NCI-H2107 treated with DMSO at 0.1 percent for 48 hours (cell line): ENCODE data around the gene LASP1.
"Not testable (repeated sequence)": the region's sequence is repeated elsewhere in the genome, so short reads cannot be mapped to it uniquely, and the experiment has no call there.

Experiments used
- DNase-seq: peaks from one replicate; lab custom pipeline; 2025; ENCODE audit not compliant: unreplicated experiment; lab: John Stamatoyannopoulos, UW

Gene LASP1

DNA sequence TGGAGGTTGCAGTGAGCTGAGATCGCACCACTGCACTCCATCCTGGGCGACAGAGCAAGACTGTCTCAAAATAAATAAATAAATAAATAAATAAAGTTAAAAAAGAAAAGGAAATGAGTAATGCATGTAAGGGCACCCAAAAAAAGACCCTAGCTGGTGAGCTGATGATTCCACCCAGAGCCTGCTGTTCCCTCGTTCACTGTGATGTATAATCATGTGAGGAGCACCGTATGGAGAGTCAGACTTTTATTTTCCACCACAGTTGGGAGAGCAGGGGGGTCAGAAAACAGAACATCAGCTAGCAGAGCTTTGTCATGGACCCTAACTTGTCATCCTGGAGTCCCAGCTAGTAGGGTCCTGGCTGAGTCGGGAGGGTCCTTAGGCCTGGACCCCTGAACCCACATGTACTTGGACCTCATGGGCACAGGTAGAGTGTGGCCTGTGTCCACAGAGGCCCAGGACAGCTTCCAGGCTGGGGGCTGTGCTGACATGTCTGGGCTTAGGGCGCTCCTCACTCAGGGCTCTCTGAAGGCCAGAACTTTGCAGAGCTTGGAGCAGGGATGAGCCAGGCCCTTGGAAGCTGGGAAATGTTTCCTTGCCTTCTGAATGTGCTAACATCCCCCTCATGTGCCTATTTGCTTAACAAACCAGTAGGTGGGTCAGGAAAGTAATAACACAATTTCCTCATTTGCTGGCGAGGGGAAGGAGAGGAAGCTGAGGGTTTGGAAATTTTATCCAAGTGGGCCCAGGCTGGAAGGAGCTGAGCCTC lies 36.8 kb downstream of the LASP1 start:
- DNase-seq: no peak

DNA sequence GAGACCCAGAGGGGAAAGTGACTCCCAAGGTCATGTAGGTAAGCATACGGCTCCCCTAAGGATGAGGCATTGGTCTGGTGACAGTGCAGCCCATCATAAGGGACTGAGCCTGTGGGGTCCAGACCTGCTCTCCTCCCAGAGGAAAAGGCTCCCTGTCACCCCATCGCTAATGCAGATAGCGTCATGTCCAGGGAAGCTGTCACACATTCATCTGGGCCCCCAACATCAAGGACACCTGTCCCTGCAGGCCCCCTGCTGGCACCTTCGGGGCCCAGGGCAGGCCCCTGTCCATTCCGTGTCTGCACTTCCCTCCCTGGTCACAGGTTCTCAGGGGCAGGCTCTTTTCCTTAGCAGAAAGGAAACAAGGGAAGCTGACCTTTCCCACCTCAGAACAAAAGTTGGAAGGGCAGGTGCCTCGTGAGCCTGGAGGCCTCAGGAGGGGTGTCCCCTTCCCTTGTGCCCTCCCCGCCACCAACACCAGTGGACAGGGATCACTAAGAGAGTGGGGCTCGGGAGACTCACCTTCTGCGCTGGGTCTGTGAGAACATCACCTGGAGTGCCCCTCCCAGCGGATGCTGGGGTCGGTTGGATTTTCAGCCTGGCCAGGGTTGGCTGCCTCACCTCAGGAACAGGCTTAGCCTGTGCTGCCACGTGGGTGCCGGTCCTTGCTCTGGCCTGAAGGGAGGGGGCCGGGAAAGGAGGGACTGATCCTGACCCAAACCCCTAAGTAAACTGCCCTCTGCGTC lies 38.2 kb downstream of the LASP1 start:
- no peak for DNase-seq

DNA sequence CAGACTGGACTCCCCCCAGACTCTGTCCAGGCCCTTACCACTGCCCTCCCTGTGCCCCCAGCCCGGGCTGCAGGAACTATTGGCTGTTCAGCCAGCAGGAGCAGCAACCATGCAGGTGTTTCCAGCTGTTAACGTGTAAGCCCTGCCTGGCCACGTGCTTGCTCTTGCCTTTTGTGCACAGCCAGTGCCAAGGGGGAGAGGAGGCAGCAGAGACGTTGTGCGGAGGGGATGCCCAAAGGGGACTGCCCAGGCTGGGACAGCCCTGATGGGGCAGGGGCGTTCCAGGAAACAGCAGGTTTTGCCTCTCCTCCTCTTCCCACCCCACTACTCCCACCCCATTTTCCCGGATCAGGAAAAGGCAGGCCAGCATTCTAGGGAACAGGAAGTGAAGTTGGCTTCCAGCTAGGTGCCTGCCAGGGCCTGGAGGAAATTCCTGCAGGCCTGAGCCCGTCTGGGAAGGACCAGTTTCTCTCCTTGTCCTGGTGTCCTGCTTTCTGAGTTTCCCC lies 38.9 kb downstream of the LASP1 start:
- DNase-seq: no peak

DNA sequence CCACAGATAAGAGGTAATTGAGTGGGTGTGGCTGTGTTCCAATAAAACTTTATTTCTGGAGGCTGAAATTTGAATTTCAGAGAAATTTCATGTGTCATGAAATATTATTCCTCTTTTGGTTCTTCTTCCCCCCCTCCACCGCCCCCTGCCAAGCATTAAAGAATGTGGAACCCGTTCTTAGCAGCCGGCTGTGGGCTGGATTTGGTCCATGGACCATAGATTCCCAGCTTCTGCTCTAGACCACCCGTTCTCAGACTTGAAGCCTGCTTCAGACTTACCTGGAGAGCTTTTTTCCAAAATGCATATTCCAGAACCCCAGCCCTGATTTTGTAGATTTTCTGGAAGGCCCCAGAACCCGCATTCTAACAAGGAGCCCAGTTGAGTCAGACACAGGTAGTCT lies 40.5 kb downstream of the LASP1 start:
- DNase-seq: no peak

DNA sequence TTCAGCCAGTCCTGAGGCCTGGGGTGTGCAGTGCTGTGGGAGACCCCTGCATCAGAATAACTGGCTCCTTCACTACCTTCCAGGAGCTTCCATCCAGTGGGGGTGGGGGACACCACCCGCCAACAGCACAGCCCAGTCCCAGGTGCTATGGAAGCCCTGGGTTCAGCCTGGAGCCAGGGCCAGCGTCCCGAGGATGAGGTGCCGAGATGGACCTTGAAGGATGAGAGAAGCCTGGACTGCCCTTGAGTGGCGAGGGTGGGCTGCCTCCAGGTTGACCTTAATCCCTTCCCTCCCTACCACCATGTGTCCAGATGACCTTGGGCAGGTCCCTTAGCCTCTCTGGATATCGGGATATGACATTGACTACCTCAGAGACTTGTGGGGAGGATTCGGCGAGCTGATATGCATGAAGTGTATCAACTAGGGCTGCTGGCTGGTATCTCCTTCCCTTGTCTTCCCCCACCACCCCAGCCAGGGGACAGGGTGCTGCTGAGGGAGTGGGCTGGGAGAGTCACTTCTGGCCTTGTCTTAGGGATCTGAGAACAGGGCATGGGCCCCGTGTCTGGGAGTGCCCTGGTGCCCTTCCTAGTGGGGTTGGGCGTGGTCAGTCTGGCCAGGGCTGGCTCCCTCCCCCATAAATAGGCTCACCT lies 41.3 kb downstream of the LASP1 start:
- no peak for DNase-seq

DNA sequence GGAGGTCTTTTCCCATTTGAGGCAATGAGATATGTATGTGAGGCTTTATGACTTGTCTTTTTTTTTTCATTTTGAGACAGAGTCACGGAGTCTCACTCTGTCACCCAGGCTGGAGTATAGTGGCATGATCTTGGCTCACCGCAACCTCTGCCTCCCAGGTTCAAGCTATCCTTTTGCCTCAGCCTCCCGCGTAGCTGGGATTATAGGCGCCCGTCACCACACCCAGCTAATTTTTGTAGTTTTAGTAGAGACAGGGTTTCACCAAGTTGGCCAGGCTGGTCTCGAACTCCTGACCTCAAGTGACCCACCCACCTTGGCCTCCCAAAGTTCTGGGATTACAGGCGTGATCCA lies 41.8 kb downstream of the LASP1 start:
- not testable (repeated sequence) for DNase-seq

DNA sequence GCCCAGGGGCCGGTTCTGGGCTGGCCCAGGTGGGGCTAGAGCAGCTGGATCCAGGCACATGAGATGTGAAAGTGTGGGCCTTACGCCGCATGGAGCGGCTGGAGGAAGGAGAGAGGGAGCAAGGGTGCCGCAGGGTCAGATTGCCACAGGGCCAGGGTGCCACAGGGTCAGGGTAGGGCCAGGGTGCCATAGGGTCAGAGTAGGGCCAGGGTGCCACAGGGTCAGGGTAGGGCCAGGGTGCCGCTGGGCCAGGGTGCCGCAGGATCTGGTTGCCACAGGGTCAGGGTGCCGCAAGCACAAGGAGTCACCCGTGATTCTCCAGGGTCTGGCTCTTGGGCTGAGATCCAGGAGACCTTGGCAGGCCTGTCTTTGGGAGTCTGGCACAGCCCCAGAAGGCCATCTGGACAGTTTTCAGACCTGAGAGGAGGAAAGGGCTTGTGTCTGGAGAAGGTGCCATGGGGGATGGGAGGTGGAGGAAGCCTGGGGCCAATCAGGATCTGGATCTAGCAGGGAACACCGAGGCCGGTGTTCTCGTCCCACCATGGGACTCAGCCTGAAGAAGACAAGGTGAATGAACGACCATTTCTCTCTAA lies 42.5 kb downstream of the LASP1 start:
- no peak for DNase-seq

DNA sequence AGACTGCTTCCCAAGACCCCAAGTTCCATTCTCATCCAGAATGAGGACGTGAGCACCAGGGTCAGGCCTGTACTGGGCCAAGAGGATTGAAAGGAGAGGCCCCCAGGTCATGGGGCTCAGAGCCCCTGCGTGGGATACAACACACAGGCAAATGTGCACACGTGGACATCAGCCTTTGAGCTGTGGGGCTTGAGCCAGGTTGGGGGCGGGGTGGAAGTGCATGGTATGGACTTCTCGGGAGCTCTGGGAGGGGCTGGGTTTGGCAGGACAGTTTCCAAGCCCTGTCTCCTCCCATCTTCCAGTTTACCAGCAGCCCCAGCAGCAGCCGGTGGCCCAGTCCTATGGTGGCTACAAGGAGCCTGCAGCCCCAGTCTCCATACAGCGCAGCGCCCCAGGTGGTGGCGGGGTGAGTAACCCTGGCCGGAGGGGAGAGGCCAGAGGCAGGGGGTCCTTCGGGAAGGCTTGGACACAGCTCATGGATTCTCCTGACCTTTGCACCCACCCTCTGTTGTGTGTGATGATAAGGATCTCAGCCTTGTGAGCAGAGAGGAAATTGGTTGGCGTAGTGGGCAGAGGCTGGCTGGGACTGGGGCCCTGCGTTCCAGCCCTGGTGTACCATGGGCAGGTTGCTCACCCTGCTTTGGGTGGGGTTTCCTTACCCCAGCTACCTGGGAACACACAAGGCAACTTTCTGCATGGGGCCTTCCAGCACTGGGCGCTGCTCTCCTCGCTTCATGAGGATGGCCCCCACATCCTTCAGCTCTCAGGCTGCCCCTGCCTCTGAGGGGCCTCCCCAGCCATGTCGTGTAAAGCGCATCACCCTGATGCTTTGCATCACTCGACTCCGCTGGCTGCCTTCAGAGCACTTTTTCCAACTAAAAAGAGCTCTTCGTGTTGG lies 45.1 kb downstream of the LASP1 start:
- no peak for DNase-seq

DNA sequence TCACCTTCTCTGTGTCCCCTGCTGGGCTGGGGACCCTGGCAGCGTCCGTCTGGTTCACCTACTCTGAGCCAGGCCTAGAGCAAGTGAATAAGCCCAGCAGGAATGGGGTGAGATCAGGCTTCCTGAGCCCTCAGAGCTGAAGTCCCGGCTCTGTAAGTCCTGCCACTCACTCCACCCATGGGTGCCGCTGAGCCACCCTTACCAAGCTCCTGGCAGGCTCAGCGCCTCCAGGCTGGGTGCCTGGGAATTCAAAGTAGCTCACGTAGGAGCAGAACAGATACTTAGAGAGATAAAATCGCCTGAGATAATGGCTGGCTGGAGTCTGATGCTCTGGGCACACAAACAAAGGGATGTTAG lies 45.8 kb downstream of the LASP1 start:
- DNase-seq: no peak

DNA sequence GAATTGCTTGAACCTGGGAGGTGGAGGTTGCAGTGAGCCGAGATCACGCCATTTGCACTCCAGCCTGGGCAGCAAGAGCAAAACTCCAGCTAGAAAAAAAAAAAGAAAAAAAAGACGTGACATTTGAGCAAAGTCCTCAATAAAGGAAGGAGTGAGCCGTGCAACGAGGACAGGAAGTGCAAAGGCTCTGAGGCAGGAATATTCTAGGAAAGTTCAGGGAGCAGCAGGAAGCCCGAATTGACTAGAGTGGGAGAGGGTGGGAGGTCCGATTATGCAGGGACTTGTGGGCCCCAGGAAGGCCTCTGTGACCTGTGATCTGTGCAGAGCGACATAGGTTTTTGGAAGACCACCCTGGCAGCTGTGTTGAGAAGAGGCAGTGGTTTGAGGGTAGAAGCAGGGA lies 46.9 kb downstream of the LASP1 start:
- no peak for DNase-seq

DNA sequence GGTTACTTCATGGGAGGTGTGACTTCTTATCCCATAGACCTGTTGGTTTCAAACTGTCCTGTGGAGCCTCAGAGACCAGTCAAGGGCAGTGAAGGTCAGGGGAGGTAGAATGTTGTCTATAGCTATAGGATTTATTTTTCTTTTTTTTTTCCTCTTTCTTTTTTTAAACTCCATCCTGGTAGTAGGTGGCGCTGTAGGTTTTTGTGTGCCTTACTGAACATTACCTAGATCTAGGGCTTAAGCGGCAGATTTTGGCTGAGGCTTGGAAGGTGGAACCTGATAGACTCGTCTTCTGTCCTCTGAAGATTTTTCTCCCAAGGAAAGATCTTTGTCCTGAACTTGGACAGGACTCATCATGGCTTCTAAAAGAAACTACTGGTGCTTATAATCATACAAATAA lies 47.4 kb downstream of the LASP1 start:
- DNase-seq: no peak

DNA sequence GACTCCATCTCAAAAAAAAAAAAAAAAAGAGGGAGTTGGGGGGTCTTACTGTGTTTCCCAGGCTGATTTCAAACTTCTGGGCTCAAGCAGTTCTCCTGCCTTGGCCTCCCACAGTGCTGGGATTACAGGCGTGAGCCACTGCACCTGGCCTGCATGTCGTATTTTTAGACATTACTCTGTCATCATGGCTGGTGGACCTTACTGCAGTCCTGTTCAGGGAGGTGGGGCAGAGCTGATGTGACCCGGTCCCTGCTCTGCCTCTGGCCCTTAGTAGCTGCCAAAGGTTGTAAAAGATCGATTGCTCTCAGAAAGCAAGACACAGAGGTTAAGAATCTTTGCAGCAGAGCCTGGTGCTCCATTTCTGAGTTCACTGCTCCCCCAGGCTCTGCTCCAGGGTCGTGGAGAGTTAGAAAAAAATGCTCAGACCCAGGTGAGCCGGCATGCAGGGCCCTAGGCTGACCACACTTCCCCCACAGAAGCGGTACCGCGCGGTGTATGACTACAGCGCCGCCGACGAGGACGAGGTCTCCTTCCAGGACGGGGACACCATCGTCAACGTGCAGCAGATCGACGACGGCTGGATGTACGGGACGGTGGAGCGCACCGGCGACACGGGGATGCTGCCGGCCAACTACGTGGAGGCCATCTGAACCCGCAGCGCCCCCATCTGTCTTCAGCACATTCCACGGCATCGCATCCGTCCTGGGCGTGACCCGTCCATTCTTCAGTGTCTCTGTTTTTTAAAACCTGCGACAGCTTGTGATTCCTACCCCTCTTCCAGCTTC lies 48.5 kb downstream of the LASP1 start:
- DNase-seq: no peak

DNA sequence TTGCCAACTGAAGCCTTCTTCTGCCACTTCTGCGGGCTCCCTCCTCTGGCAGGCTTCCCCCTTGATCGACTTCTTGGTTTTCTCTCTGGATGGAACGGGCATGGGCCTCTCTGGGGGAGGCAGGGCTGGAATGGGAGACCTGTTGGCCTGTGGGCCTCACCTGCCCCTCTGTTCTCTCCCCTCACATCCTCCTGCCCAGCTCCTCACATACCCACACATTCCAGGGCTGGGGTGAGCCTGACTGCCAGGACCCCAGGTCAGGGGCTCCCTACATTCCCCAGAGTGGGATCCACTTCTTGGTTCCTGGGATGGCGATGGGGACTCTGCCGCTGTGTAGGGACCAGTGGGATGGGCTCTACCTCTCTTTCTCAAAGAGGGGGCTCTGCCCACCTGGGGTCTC lies 49.1 kb downstream of the LASP1 start:
- DNase-seq: no peak

DNA sequence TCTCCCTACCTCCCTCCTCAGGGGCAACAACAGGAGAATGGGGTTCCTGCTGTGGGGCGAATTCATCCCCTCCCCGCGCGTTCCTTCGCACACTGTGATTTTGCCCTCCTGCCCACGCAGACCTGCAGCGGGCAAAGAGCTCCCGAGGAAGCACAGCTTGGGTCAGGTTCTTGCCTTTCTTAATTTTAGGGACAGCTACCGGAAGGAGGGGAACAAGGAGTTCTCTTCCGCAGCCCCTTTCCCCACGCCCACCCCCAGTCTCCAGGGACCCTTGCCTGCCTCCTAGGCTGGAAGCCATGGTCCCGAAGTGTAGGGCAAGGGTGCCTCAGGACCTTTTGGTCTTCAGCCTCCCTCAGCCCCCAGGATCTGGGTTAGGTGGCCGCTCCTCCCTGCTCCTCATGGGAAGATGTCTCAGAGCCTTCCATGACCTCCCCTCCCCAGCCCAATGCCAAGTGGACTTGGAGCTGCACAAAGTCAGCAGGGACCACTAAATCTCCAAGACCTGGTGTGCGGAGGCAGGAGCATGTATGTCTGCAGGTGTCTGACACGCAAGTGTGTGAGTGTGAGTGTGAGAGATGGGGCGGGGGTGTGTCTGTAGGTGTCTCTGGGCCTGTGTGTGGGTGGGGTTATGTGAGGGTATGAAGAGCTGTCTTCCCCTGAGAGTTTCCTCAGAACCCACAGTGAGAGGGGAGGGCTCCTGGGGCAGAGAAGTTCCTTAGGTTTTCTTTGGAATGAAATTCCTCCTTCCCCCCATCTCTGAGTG lies 49.6 kb downstream of the LASP1 start:
- DNase-seq: no peak

DNA sequence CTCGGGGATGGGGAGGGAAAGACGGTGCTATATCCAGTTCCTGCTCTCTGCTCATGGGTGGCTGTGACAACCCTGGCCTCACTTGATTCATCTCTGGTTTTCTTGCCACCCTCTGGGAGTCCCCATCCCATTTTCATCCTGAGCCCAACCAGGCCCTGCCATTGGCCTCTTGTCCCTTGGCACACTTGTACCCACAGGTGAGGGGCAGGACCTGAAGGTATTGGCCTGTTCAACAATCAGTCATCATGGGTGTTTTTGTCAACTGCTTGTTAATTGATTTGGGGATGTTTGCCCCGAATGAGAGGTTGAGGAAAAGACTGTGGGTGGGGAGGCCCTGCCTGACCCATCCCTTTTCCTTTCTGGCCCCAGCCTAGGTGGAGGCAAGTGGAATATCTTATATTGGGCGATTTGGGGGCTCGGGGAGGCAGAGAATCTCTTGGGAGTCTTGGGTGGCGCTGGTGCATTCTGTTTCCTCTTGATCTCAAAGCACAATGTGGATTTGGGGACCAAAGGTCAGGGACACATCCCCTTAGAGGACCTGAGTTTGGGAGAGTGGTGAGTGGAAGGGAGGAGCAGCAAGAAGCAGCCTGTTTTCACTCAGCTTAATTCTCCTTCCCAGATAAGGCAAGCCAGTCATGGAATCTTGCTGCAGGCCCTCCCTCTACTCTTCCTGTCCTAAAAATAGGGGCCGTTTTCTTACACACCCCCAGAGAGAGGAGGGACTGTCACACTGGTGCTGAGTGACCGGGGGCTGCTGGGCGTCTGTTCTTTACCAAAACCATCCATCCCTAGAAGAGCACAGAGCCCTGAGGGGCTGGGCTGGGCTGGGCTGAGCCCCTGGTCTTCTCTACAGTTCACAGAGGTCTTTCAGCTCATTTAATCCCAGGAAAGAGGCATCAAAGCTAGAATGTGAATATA lies 50.8 kb downstream of the LASP1 start:
- no peak for DNase-seq

DNA sequence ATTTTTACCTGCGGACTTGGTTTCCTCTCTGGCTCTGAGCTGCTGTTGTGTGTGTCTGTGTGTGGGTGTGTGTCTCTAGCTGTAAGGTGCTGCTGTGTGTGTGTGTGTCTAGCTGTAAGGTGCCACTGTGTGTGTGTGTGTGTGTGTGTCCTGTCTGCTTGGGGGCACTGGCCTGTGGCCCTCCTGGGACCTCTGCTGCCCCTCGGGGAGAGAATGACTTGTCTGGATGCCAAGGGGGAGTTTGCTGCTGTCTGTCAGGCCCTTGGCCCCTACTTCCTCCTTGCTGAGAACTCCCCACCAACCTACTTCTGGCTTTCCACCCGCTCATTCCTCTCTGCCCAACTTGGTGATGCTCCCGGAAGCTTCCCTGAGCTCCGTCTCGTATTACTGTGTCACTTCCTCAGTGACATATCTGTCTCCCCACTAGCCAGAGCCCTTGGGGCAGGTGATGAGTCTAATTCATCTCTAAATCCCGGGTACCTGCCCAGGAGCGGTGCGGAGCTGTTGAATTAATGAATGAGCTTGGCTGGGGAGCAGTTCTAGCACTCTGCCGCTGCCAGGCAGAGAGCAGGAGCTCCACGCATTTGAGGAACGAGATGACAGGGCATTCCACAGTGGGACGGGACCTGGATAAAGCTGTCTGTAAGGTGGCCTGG lies 52.0 kb downstream of the LASP1 start:
- no peak for DNase-seq

DNA sequence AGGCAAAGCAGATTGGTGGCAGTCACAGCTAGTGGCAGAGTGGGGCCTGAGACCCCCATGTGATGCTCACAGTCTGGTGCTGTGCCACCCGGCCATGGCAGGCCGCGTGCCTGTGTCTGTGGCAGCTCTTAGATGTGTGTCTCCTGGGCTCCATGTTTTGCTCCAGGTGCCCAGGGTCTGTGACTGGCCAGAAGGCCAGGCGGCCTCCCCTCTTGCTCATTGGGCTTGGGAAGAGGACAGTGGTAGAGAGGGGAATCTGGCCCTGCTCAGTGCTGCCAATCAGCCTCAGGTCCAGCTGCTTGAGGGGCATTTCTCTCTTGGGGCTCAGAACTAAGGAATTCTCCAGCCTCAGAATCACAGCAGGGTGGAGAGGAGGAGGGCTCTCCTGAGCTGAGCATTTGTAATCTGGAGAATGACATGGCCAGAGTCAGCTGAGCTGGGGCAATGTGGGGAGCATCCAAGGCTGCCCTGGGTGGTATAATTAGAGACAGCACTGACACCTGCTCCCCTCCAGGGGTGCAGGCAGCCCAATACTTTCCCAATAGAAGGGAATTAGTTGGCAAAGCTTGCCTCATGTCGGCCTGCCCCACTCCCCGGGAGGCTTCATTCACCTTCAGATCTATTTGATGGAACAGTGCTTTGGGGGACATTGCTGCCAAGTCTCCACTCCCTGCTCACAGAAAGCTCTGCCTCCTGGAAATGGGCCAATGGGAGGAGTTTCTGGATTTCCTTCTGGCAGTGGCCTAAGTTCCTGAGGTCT lies 52.9 kb downstream of the LASP1 start:
- DNase-seq: no peak
